HEK293T (cell line): ENCODE results near the gene PTPRD.

Experiments
- ARNT ChIP-seq: fragments of 450-650 bp; IDR thresholded peaks from 2 replicates; pipeline ENCODE4 v1.6.1; 2017; ENCODE audit warnings: mild to moderate bottlenecking
- BHLHE40 ChIP-seq: fragments of 450-650 bp; IDR thresholded peaks from 2 replicates; pipeline ENCODE4 v1.6.1; 2016; ENCODE audit warnings: mild to moderate bottlenecking, moderate library complexity, borderline replicate concordance
- CTBP1 ChIP-seq: fragments of 450-650 bp; IDR thresholded peaks from 2 replicates; pipeline ENCODE4 v1.6.1; 2016; ENCODE audit warnings: borderline replicate concordance
- ELF4 ChIP-seq: fragments of 450-650 bp; IDR thresholded peaks from 2 replicates; pipeline ENCODE4 v1.6.1; 2017; ENCODE audit warnings: antibody characterized with exemption
- FOXA1 ChIP-seq: fragments of 450-650 bp; IDR thresholded peaks from 2 replicates; pipeline ENCODE4 v1.6.1; 2016; ENCODE audit warnings: mild to moderate bottlenecking
- FOXM1 ChIP-seq: fragments of 450-650 bp; IDR thresholded peaks from 2 replicates; pipeline ENCODE4 v1.6.1; 2017; ENCODE audit warnings: mild to moderate bottlenecking, borderline replicate concordance
- HDGF ChIP-seq: fragments of 450-650 bp; IDR thresholded peaks from 2 replicates; pipeline ENCODE4 v1.6.1; 2017; ENCODE audit warnings: antibody characterized with exemption, borderline replicate concordance
- LEF1 ChIP-seq: fragments of 450-650 bp; IDR thresholded peaks from 2 replicates; pipeline ENCODE4 v1.6.1; 2017; ENCODE audit warnings: mild to moderate bottlenecking, borderline replicate concordance
- NFRKB ChIP-seq: fragments of 450-650 bp; IDR thresholded peaks from 2 replicates; pipeline ENCODE4 v1.6.1; 2016; ENCODE audit warnings: mild to moderate bottlenecking, moderate library complexity
- SP1 ChIP-seq: fragments of 450-650 bp; IDR thresholded peaks from 2 replicates; pipeline ENCODE4 v1.6.1; 2017
- SUZ12 ChIP-seq: fragments of 450-650 bp; IDR thresholded peaks from 2 replicates; pipeline ENCODE4 v1.6.1; 2016; ENCODE audit warnings: mild to moderate bottlenecking
- TARDBP ChIP-seq: fragments of 450-650 bp; IDR thresholded peaks from 2 replicates; pipeline ENCODE4 v1.6.1; 2016

DNA sequence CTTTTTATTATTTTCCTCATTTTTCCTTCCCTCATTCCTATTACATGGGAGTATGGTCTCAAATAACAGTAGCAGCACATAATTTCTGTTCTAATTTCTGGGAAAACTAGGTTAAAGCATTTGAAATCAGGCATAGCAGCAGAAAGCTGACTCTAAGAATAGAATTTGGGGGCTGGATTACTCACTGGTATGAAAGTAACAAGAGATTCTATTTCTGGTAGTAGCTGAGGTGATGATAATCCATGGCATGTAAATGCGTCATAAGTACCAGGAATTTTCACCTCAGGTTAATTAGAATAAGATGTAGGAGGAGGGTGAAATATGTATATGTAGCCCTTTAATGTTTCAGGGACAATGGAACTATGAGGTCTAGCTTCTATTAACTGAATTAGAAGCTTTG lies 662.0 kb downstream of the PTPRD start:
- TF ChIP-seq BHLHE40 (no peak), SUZ12 (no peak), SP1 (no peak), FOXM1 (no peak), ELF4 (no peak), TARDBP (no peak), CTBP1 (no peak), ARNT (no peak), HDGF (no peak), NFRKB (no peak), FOXA1 (no peak), LEF1 (no peak)
